ENCODE data around the gene IQSEC1. TPM values are rescaled to one million over a fixed set of nuclear protein-coding genes. Genes with fewer than 3 reads are reported as not detected.

IQSEC1 gene
- total RNA-seq, 1 experiment from 2014 or later, result 13.3 TPM

GRCh38 chr3:13034109-13034800, 39.0 kb downstream of the IQSEC1 start:
- BruUV-seq (replicated peaks), result no TSS peak
- TF ChIP-seq CTCF (IDR thresholded peaks at IDR 0.05; ENCODE audit: unreplicated experiment), result no peak
- Mint-ChIP-seq H3K27ac (ENCODE audit: unreplicated experiment) (no peak overlapping the region), H3K4me1 (ENCODE audit: low read depth, unreplicated experiment) (peaks cover 12% of the 10 kb centered on the region), H3K36me3 (ENCODE audit: insufficient read depth, unreplicated experiment) (no peaks in the 10 kb centered on the region), H3K9me3 (ENCODE audit: low read depth, unreplicated experiment) (no peaks in the 10 kb centered on the region), H3K4me3 (ENCODE audit: low read depth, unreplicated experiment) (no peak overlapping the region), H3K27me3 (ENCODE audit: unreplicated experiment) (peaks cover 57% of the 10 kb centered on the region)
- CTCF ChIA-PET, result no interaction called here
- intact Hi-C loops (cut with micrococcal nuclease; ENCODE audit: unreplicated experiment), result no loop called here
- no peak for DNase-seq

GRCh38 chr3:13032206-13032605, 41.0 kb downstream of the IQSEC1 start:
- Mint-ChIP-seq H3K9me3 (ENCODE audit: low read depth, unreplicated experiment) (no peaks in the 10 kb centered on the region), H3K4me1 (ENCODE audit: low read depth, unreplicated experiment) (no peaks in the 10 kb centered on the region), H3K27ac (ENCODE audit: unreplicated experiment) (no peak overlapping the region), H3K36me3 (ENCODE audit: insufficient read depth, unreplicated experiment) (no peaks in the 10 kb centered on the region), H3K4me3 (ENCODE audit: low read depth, unreplicated experiment) (no peak overlapping the region), H3K27me3 (ENCODE audit: unreplicated experiment) (peaks cover 37% of the 10 kb centered on the region)
- no peak for TF ChIP-seq CTCF (IDR thresholded peaks at IDR 0.05; ENCODE audit: unreplicated experiment)
- CTCF ChIA-PET, result no interaction called here
- no TSS peak for BruUV-seq (replicated peaks)
- DNase-seq, result no peak
- intact Hi-C loops (cut with micrococcal nuclease; ENCODE audit: unreplicated experiment), result no loop called here

GRCh38 chr3:13031621-13032020, 41.6 kb downstream of the IQSEC1 start:
- intact Hi-C loops (cut with micrococcal nuclease; ENCODE audit: unreplicated experiment), result no loop called here
- DNase-seq, result no peak
- Mint-ChIP-seq H3K27me3 (ENCODE audit: unreplicated experiment) (peaks cover 33% of the 10 kb centered on the region), H3K36me3 (ENCODE audit: insufficient read depth, unreplicated experiment) (no peaks in the 10 kb centered on the region), H3K9me3 (ENCODE audit: low read depth, unreplicated experiment) (no peaks in the 10 kb centered on the region), H3K27ac (ENCODE audit: unreplicated experiment) (no peak overlapping the region), H3K4me1 (ENCODE audit: low read depth, unreplicated experiment) (no peaks in the 10 kb centered on the region), H3K4me3 (ENCODE audit: low read depth, unreplicated experiment) (no peak overlapping the region)
- CTCF ChIA-PET, result no interaction called here
- no peak for TF ChIP-seq CTCF (IDR thresholded peaks at IDR 0.05; ENCODE audit: unreplicated experiment)
- no TSS peak for BruUV-seq (replicated peaks)

GRCh38 chr3:13030684-13031083, 42.5 kb downstream of the IQSEC1 start:
- no peaks in the 10 kb centered on the region for H3K36me3 Mint-ChIP-seq (ENCODE audit: insufficient read depth, unreplicated experiment)
- no peak overlapping the region for H3K4me3 Mint-ChIP-seq (ENCODE audit: low read depth, unreplicated experiment)
- no peak for DNase-seq
- peaks cover 28% of the 10 kb centered on the region for H3K27me3 Mint-ChIP-seq (ENCODE audit: unreplicated experiment)
- TF ChIP-seq CTCF (IDR thresholded peaks at IDR 0.05; ENCODE audit: unreplicated experiment), result no peak
- CTCF ChIA-PET, result no interaction called here
- no TSS peak for BruUV-seq (replicated peaks)
- no peaks in the 10 kb centered on the region for H3K9me3 Mint-ChIP-seq (ENCODE audit: low read depth, unreplicated experiment)
- intact Hi-C loops (cut with micrococcal nuclease; ENCODE audit: unreplicated experiment), result no loop called here
- H3K27ac Mint-ChIP-seq (ENCODE audit: unreplicated experiment), result no peak overlapping the region
- H3K4me1 Mint-ChIP-seq (ENCODE audit: low read depth, unreplicated experiment), result peaks cover 2% of the 10 kb centered on the region
